Stimulated activated CD4-positive, alpha-beta T cell treated with anti-CD3 and anti-CD28 coated beads, Interleukin-2, amount 100 ng/mL, for 48 hours (primary cell): Measurements from ENCODE around the gene MYZAP.

Experiments
- DNase-seq, 2 donors: peaks; one replicate each; pipeline ENCODE4 v3.0.0-alpha.2; 2020

Gene MYZAP

DNA sequence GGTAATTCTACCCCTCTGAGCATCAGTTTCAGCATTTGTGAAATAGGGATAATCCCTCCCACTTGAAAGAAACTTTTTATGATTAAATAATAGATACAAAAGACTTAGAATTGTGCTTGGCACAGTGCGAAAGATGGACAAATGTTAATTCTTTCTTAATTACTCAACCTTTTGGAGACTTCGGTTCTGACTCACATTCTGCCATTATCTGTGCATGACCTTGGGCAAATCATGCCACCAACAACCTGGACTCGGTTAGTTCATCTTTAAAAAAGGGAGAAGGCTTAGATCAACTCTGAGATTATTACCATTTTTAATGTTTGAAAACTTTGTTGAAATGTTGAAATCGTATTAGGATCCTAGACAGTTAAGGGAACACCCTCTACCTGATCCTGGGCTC is 74.2 kb downstream of the MYZAP start:
- DNase-seq: no peak

- DNase-seq: no peak
These were observed 75.6 kb downstream of the MYZAP start for GRCh38 chr15:57667171-57667849.

GRCh38 chr15:57668016-57668415 is 76.3 kb downstream of the MYZAP start:
- no peak for DNase-seq

DNA sequence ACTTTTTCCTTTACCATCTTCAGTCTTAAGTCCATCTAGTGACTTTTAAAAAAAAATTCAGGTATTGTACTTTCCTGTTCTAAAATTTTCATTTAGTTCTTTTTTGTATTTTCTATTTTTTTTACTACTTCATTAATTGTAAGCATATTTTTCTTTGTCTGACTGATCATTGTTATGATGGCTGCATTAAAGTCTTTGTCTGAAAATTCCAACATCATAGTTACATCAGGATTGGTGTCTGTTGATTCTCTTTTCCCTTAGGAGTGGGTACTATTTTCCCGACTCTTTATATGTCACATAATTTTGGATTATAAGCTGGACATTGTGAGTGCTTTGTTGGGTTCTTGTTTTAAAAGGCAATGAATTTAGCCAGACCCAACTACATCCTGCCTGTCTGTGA is 79.9 kb downstream of the MYZAP start:
- no peak for DNase-seq

- DNase-seq: no peak
These were observed 83.9 kb downstream of the MYZAP start for GRCh38 chr15:57675481-57676181.

DNA sequence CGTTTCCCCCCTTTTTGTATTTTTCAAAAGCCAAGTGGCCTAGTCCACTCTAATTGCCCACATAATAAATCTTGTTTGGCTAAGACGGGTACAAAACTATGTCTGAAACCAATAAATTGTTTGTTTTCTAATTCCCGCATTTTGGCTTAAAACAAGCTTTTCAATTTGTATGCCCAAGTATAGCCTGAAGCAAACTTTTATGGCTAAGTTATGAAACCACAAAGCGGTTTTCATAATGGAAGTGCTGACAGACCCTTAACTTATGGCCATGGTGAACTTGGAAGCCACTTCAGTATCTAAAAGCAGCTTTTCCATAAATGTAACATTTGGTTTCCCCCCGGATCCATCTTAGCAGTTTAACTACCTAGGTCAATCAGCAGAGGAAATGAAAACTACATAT is 84.9 kb downstream of the MYZAP start:
- no peak for DNase-seq

- no peak for DNase-seq
These were observed 85.5 kb downstream of the MYZAP start for GRCh38 chr15:57677204-57677603.

- no peak for DNase-seq
These were observed 88.3 kb downstream of the MYZAP start for GRCh38 chr15:57680021-57680420.

DNA sequence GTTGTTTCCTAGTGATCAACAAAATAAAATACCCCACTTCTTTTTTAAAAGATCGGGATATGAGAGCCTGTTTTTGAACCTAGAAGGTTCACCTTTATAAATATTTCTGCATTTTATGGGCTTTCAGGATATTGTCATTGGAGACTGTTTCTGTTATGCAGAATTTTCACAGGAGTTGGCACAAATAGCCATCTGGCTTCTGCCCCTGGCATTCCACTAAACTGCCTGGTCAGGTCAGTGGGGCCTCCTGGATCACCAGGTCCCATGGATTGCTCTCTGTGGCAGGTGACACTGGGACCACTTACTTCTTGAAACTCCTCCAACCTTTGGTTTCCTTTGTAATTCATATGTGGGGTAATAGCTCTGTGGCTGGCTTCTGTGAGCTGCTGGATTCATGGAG is 89.3 kb downstream of the MYZAP start:
- DNase-seq: no peak

DNA sequence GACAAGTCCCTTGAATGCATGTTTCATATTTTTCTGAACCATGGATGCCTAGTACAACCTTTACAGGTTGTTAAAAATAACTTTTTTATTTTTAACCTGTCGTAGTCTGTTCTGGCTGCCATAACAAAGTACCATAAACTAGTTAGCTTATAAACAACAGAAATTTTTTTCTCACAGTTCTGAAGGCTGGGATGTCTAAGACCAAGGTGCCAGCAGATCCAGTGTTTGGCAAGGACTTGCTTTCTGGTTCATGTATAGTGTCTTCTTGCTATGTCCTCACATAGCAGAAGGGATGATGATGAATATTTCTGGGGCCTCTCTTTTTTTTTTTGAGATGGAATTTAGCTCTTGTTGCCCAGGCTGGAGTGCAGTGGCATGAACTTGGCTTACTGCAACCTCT is 91.8 kb downstream of the MYZAP start:
- no peak for DNase-seq

DNA sequence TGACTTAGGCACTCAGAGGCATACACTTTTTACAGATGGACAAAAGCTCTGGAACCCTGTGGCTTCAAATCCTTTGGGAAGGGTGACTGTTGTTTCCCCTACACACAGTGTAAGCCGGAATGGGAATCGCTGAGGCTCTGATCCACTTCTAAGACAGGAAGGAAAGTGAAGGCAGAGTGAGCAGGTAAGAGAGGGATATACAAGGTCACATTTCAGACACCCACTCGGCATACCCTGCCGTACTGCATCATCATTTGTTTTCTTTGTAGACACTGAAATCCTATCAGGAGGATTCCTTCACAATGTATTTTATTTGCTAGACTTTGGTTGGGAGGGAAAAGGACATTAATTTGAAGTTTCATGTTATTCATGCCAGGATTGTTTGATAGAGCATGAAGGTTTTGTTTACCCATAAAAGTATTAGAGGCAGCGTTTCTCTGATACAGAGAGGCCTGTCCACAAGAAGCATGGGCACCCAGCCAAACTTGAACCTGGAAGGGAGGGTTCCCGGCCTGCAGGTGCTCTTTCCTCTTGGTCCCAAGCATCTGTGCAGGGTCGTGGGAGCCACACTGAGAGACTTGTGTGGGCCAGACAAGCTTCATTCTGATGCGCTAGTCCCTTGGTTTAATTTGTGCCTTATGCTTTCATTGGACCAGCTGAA is 92.9 kb downstream of the MYZAP start:
- no peak for DNase-seq

- DNase-seq: no peak
These were observed 93.8 kb downstream of the MYZAP start for GRCh38 chr15:57685306-57686095.

DNA sequence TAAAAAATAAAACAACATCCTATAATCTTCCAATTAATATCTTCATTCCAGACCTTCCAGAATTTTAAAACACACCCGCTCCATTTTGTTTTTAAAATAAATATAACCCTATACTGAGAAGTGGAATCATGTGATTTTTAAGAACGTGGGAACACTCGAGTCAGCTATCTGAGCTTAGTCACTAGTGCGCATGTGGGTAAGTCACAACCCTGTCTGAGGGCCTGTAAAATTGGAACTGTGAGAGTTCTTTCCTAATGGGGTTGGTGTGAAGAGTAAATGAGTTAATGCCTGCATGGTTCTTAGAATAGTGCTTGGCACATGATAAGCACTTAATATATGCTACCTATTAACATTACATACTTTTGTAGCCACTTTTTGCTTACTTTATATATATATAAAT is 95.0 kb downstream of the MYZAP start:
- DNase-seq: no peak

DNA sequence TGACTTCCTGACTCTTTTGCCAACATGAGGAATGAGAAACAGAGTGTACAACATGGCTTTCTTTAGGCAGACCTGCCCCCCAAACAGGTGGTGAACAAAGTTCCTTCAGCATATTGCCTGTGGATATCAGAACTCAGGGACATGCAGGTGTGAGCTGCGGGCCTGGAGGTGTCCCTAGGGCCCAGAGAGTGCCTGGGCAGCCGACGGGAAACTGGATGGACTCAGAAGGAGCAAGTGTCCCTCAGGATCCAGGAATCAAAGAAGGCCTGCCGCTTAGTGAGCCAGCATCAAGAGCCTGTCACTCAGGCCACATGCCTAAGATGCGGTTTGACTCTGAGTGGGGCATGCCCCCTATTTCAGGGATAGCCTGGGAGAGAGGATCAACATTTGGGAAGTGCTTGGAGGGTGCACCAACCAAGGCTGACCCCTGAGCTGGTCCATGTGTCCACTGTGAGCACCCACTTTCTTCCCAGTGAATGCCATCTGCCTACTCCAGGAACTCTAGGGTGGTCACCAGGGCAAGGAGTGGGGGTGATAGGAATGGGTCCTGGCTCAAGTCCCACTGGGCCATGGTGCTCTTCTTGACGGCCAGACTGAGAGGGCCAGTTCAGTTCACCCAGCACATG is 98.8 kb downstream of the MYZAP start:
- DNase-seq: no peak

DNA sequence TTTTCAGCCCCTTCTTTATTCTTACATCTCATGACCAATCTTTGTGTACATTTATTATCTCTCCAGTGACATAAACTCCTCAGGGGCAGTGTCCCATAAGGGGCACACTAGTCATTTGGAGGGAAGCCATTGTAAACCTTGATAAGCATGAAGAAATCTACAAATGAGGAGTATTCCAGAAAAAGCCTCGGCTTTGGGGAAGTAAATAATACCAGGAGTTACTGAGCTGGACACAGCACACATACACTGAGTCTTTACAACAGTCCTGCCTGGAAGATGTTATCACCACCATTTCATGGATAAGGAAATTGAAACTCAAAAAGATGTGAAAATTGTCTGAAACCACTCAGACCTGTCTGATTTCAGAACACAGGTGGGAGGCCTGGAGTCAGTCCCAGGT is 99.4 kb downstream of the MYZAP start:
- no peak for DNase-seq

DNA sequence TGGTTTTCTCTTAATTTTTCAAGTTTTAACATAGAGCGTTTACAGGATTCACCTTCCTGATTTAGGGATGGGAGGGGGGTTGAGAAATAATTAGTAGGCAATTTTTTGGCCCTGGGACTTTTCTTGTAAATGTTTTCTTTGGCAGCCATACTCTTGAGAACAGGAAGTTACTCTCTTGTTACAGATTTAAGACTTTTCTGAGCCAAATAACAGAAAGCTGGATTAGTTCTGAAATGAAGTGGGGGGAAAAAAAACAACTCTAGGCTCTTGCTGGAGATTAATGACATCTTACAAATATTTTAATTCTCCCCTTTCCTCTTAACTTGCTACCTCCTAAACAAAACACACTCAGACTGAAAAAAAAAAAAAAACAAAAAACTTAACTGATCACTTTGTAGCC is 101.0 kb downstream of the MYZAP start:
- no peak for DNase-seq

DNA sequence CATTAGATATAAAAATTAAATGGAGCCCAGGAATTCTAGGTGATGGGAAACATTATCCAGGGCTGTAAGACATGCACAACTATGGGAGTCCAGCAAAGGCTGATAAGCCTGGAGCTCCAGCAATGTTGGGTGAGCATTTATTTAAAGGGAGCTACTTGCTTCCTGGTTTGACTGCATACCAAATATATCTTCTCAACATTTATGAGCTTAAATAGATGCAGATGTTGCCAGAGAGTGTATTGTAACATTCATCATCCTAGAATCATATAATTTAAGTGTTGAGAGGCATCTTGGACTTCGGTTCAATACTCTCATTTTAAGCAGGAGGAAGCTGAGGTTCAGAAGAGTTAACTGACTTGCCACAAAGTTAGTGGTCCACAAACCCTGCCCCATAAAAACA is 102.6 kb downstream of the MYZAP start:
- DNase-seq: no peak

GRCh38 chr15:57696146-57696545 is 104.4 kb downstream of the MYZAP start:
- DNase-seq: no peak

DNA sequence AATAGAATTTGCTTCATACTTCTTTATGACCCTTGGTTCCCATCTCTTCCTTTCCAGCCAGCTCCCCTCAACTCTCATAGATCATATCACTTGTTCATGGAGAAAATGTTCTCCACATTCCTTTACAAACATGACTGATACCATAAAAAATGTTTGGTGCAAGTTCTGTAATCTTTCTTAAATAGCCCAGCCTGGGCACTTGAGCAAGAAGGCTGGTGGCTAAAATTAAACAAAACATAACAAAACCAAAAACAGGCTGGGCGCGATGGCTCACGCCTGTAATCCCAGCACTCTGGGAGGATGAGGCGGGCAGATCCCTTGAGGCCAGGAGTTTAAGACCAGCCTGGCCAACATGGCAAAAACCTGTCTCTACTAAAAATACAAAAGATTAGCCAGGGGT is 105.9 kb downstream of the MYZAP start:
- no peak for DNase-seq

DNA sequence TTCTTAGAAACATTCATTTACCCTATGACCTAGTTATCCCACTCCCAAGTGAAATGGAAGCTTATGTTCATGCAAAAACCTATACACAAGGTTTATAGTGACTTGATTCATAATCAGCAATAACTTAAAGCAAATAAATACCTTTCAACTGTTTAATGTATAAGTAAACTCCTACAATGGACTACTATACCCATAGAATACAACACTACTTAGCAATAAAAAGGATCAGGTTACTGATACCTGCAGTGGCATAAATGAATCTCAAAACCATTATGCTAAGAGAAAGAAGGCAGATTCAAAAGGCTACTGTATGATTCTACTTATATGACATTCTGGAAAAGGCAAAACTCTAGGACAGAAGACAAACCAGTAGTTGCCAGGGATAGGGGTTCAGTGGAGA is 106.5 kb downstream of the MYZAP start:
- no peak for DNase-seq

- DNase-seq: no peak
These were observed 107.3 kb downstream of the MYZAP start for GRCh38 chr15:57698991-57699390.

GRCh38 chr15:57703387-57703786 is 111.7 kb downstream of the MYZAP start:
- DNase-seq: no peak

DNA sequence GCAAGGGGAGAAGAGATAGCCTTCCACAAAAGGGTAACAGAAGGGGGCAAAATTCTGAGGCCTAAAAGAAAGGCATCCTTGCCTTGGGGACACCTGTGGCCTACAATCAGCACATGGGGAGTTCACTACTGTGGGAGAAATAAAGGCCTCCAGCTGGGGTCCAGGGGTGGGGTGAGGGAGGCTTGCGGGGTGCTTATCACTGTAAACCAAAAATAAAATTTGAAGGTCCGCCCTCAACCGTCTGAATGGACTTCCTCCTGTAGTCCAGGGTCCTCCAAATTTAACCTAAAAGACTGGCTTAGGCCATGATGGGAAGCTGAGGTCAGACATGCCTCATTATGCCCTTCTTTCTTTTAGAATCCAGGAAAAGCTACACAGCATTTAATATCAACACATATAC is 112.7 kb downstream of the MYZAP start:
- no peak for DNase-seq
